LNCAP (cell line): ENCODE results near the gene FAT1.

ENCODE experiments used
- TF ChIP-seq, protein P1 (sequence below): fragments of 450-650 bp; IDR thresholded peaks from 2 replicates; pipeline ENCODE4 v1.5.1; 2017; ENCODE audit warnings: mild to moderate bottlenecking

FAT1 gene

DNA sequence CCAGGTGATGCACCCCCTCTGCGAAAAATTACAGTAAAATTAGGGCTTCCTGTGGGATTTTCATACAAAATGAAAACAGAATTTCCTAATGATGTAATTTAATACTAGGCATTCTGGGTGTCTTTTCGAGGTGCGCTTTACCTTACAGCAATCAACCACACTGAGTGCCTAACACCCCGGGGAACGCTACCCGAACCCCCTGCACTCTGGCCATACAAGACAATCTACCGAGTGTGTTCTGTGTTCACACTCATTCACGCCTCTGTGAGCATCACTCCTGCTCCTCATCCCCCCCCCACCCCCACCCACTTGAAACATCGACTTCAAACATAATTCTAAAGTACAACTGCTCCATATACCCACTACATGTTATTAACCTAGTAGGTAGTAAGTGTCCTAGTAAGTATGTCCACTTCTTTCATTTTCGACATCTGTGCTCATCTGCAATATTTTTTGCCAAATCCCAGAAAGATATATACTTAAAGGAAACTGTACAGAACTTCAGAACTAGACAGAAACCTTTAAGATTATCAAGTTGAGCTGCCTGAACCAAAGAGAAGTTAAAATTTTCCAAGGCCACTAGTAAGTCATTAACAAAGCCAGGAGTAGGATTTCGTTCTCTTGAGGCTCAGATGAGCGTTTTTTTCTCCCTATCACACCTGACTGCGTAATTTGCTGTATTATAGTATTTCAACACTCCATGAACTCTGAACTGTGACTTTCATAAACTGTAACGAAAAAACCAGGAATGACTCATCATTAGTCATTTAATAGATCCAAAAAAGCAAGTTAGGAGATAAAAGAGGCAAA lies 80.0 kb downstream of the FAT1 start:
- TF ChIP-seq, protein P1, sequence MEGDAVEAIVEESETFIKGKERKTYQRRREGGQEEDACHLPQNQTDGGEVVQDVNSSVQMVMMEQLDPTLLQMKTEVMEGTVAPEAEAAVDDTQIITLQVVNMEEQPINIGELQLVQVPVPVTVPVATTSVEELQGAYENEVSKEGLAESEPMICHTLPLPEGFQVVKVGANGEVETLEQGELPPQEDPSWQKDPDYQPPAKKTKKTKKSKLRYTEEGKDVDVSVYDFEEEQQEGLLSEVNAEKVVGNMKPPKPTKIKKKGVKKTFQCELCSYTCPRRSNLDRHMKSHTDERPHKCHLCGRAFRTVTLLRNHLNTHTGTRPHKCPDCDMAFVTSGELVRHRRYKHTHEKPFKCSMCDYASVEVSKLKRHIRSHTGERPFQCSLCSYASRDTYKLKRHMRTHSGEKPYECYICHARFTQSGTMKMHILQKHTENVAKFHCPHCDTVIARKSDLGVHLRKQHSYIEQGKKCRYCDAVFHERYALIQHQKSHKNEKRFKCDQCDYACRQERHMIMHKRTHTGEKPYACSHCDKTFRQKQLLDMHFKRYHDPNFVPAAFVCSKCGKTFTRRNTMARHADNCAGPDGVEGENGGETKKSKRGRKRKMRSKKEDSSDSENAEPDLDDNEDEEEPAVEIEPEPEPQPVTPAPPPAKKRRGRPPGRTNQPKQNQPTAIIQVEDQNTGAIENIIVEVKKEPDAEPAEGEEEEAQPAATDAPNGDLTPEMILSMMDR: no peak

DNA sequence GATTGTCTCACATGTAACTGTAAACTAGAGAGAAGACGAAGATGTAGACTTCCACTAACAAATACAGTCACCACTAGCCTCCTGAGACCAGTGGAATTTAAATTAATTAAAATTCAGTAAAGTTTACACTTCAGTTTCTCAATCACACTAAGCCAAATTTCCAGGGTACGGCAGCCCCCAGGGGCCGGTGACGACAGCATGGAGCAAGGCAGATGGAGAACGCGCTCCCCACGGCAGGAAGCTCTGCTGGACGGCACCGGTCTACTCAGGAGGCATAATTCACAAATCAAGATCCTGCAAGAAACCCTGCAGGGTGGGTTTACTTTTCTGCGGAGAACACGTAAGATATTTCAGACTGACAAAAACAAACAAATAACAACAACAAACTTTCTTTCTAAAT lies 80.7 kb downstream of the FAT1 start:
- TF ChIP-seq, protein P1: no peak

DNA sequence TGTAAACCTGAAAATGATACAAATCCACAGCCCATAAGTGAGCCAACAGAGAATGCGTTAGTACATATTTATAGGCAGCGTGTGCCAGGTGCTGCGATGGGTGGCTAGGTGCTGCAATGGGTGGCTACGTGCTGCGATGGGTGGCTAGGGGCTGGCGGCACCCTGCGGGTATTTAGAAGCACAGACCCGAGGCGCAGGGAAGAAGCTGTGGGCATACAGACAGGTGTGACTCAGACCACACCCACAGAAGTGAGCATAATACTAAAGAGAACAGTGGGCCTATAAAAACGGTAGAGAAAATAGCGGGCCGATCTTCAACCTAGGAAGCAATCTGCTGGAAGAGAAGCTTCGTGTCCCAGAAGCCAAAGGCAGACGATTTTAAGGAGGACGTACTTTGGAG lies 81.1 kb downstream of the FAT1 start:
- TF ChIP-seq, protein P1: no peak

DNA sequence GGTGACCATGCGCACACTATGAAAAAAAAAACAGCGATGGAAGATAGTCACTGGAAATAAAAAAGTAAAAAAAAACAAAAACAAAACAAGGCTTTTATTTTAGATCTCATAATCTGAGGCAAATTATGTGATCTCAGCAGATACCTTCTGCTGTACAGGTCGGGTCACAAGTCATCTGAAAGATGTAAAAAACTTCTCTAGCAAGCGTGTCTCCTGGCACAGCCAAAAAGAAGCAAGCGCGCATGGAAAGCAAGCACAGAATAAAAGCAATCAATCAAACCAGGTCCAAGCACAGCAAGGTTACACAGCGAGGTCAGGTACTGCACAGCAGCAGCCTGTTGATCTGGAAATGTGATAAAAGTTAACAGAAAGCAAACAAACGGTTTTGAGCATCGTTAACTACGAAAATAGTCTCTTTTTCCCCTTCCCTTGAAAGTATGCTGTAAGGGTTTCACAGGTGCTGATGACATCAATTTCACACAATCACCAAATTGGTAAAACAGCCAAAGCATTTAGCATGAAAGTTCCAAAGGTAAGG lies 89.0 kb downstream of the FAT1 start:
- TF ChIP-seq, protein P1: no peak

DNA sequence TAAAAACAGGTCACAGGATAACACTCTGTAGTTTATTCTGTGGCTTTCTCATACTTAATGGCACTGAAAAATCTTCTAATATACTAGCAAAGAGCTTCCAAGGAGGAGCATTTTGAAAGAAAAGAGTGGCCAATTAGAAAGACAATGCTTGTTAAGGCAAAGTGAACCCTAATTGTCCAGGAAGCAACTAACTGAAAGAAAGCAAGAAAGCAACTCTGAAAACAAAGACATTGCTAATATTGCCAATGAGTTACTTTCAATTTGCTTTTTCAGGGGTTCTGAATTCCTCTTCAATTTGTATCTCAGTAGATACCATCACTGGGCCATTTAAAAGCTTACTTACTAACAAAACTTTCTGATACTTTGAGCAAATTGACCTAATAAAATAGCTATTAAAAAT lies 89.8 kb downstream of the FAT1 start:
- TF ChIP-seq, protein P1: no peak

DNA sequence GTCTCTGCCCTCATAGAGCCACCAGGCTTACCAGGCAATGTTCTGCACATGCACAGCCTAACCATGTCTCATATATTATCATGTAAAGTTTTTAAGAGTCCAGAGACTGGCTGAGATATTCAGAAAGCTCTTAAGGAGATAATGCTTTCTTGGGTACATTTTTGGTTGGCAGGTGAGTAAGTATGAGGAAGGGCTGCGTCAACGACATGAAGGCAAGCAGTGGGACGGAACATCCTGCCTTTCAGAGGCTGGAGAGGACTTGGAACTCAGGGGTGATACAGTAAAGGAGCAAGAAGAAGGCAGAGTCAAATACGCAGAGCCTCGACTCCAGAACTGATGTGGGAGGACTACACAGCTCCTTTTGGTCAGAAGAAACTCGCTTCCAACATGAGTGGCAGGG lies 93.5 kb downstream of the FAT1 start:
- TF ChIP-seq, protein P1: no peak

DNA sequence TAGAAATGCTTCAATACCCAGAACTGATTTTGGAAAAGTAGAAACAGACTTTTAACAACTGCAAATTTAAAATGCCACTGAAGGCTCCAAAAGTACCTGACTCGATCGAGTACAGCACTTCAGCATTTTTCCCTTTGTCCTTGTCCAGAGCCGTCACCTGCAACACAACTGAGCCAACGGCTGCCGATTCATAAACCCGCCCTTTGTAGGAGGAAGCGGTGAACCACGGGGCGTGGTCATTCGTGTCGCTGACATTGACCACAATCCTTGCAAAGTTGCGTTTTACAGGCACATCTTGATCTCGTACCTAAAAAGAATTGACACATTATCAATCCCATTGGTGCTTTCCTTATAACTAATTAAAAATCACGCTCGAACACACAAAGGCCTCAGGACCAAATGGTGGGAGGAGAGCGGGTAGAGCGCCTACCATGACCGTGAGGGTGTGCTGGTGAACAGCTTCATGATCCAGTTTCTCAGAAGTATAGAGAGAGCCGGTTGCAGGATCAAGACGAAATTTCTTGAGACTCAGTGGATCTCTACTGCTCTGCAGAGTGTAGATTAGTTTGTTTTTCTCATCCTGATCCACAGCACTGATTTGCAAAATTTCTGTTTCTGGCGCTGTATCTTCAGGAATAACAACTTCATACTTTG lies 95.5 kb downstream of the FAT1 start:
- TF ChIP-seq, protein P1: no peak
